GM12878 (cell line): ENCODE data around the gene DOCK2. TPM values are rescaled to one million over a fixed set of nuclear protein-coding genes. Genes with fewer than 3 reads are reported as not detected.

Experiments
- ATAC-seq: fragments of 200-7000 bp; cut with Tn5 transposase; 3 replicates; pipeline ENCODE4 v1.9.1; 2020; ENCODE audit warnings: mild to moderate bottlenecking, moderate library complexity
- BruUV-seq: library from RNA; stranded (reverse); fragments of 400-500 nt; replicated peaks from 2 replicates; lab custom pipeline; 2021; lab: Mats Ljungman, UMichigan
- CTCF ChIA-PET: fragments of 300-600 bp; sonication (Branson Sonifier 250); formaldehyde crosslinking; extraction: SDS; loops from one replicate; lab custom pipeline; 2021; ENCODE audit warnings: inconsistent platforms; lab: Yijun Ruan, JAX
- POLR2A ChIA-PET: fragments of 350-600 bp; formaldehyde crosslinking; extraction: SDS; loops from one replicate; lab custom pipeline; 2021; ENCODE audit warnings: inconsistent platforms; lab: Charles Lee
- RAD21 ChIA-PET: fragments of 300-600 bp; sonication (Branson Sonifier 250); formaldehyde crosslinking; loops from one replicate; lab custom pipeline; 2023; ENCODE audit warnings: antibody characterized with exemption; ENCODE audit not compliant: unreplicated experiment; lab: Charles Lee
- SMC1A ChIA-PET: fragments of 300-600 bp; sonication (Branson Sonifier 250); formaldehyde crosslinking; loops from one replicate; lab custom pipeline; 2023; ENCODE audit not compliant: unreplicated experiment, uncharacterized antibody; lab: Charles Lee
- DNase-seq: peaks from one replicate; pipeline ENCODE4 v3.0.0-alpha.2; 2011; ENCODE audit warnings: low read depth, low spot score
- FAIRE-seq: peaks from 3 replicates; lab custom pipeline; 2011; peaks lifted over from hg19 to GRCh38; lab: Jason Lieb, UNC
- H2AFZ ChIP-seq: 2 replicates; pipeline ENCODE4 v1.6.0; 2011; ENCODE audit warnings: low read depth, low read length, control low read depth; ENCODE audit not compliant: control insufficient read depth
- H3K27ac ChIP-seq: 2 replicates; pipeline ENCODE4 v1.5.1; 2011; ENCODE audit warnings: control low read depth; ENCODE audit not compliant: control insufficient read depth, insufficient read depth
- H3K27me3 ChIP-seq, 2 experiments: replicated peaks in 1 of 2; 2 replicates each; pipeline versions ENCODE4 v1.6.0 to v1.6.1; 2011; ENCODE audit warnings: low read length in 1 of 2; ENCODE audit not compliant: control insufficient read depth in 2 of 2, insufficient read depth in 2 of 2
- H3K36me3 ChIP-seq, 2 experiments: 2 replicates each; pipeline ENCODE4 v1.5.1; 2011; ENCODE audit warnings: low read length in 1 of 2; ENCODE audit not compliant: control insufficient read depth in 2 of 2, insufficient read depth in 2 of 2
- H3K4me1 ChIP-seq: 2 replicates; pipeline ENCODE4 v1.6.1; 2011; ENCODE audit warnings: mild to moderate bottlenecking, low read length, moderate library complexity, mixed read lengths; ENCODE audit not compliant: control insufficient read depth, insufficient read depth
- H3K4me2 ChIP-seq: 2 replicates; pipeline ENCODE4 v1.6.0; 2011; ENCODE audit warnings: control low read depth; ENCODE audit not compliant: control insufficient read depth, insufficient read depth
- H3K4me3 ChIP-seq: fragments of 200-600 bp; sonication (generic); 2 replicates; pipeline ENCODE4 v1.5.1; 2016
- H3K79me2 ChIP-seq: 2 replicates; pipeline ENCODE4 v1.6.0; 2011; ENCODE audit warnings: low read length; ENCODE audit not compliant: control insufficient read depth, insufficient read depth
- H3K9ac ChIP-seq: 2 replicates; pipeline ENCODE4 v1.8.0; 2011; ENCODE audit warnings: low read length, control low read depth, mixed read lengths; ENCODE audit not compliant: control insufficient read depth, insufficient read depth
- H3K9me3 ChIP-seq: replicated peaks from 3 replicates; pipeline ENCODE4 v1.5.1; 2011; ENCODE audit warnings: mild to moderate bottlenecking, low read length; ENCODE audit not compliant: control insufficient read depth, insufficient read depth
- H4K20me1 ChIP-seq: 2 replicates; pipeline ENCODE4 v1.6.0; 2011; ENCODE audit not compliant: control insufficient read depth, insufficient read depth
- CBFB ChIP-seq: IDR thresholded peaks from 2 replicates; pipeline ENCODE4 v1.6.1; 2016; ENCODE audit warnings: antibody characterized with exemption, low read depth
- CUX1 ChIP-seq: IDR thresholded peaks from 2 replicates; pipeline ENCODE4 v1.6.1; 2012; ENCODE audit warnings: improper control_type of control experiment, low read depth, low read length; ENCODE audit not compliant: insufficient replicate concordance
- IKZF1 ChIP-seq: fragments of 450-650 bp; conservative IDR thresholded peaks from 2 replicates; pipeline ENCODE4 v1.6.1; 2017; ENCODE audit warnings: antibody characterized with exemption, mild to moderate bottlenecking
- KDM1A ChIP-seq: fragments of 200-600 bp; sonication (generic); IDR thresholded peaks from 2 replicates; pipeline ENCODE4 v1.6.1; 2016; ENCODE audit warnings: borderline replicate concordance
- MAX ChIP-seq: IDR thresholded peaks from 2 replicates; pipeline ENCODE4 v1.6.1; 2012; ENCODE audit warnings: low read depth, low read length, improper control_type of control experiment
- PRDM15 ChIP-seq: fragments of 450-650 bp; formaldehyde crosslinking; IDR thresholded peaks from 2 replicates; pipeline ENCODE4 v1.4.0; 2020; ENCODE audit warnings: mild to moderate bottlenecking, moderate library complexity
- SKIL ChIP-seq: fragments of 450-650 bp; IDR thresholded peaks from 2 replicates; pipeline ENCODE4 v1.6.1; 2017; ENCODE audit warnings: mild to moderate bottlenecking, low read depth, inconsistent platforms; ENCODE audit not compliant: poor library complexity, severe bottlenecking
- WGBS: methylation state at CpG from one replicate; pipeline ENCODE4 v1.1.6; 2016; ENCODE audit warnings: low lambda C conversion rate; ENCODE audit not compliant: insufficient replicate concordance, insufficient coverage; ENCODE audit errors: missing lambda C conversion rate; 5-methylcytosine and 5-hydroxymethylcytosine counted together
- in situ Hi-C: fragments of 300-500 bp; cut with MboI; formaldehyde crosslinking; loops from 9 replicates; pipeline ENCODE4 v1.14.3; 2018; ENCODE audit warnings: mixed read lengths
- intact Hi-C: fragments of 100-400 bp; cut with micrococcal nuclease; formaldehyde crosslinking; loops from one replicate; pipeline ENCODE4 v1.14.2; 2022; ENCODE audit not compliant: unreplicated experiment
- polyA plus RNA-seq, 11 experiments: library from polyadenylated mRNA; depleted of rRNA in 4 of 11; unstranded in 6 of 11; stranded (reverse) in 5 of 11; fragments of >200 nt; fragmentation: Nextera tagmentation in 4 of 11; fragmentation: Illumina TruSeq in 1 of 11; extraction: Ambion mirVana in 4 of 11; extraction: Trizol in 1 of 11; gene quantifications; 1 replicate in 1 of 11; 2 replicates in 10 of 11; pipeline versions ENCODE4 v1.2.1 to v1.2.3, GENCODE V29; 2011 to 2016; ENCODE audit warnings: inconsistent platforms in 2 of 11, missing spikeins in 2 of 11, low read depth in 1 of 11
- total RNA-seq, 4 experiments: library from RNA; depleted of rRNA in 3 of 4; stranded (reverse); fragments of >200 nt in 3 of 4; fragmentation: Illumina TruSeq in 1 of 4; extraction: Trizol in 1 of 4; gene quantifications; 2 replicates each; pipeline versions ENCODE4 v1.2.1 to v1.2.3, GENCODE V29; 2013 to 2021

DOCK2 gene
- total and polyA plus RNA-seq, 10 of the 15 experiments (the other 5 are each of a cell fraction or from before 2014, with no cell fraction given), result 34.2 to 192 (median 118) TPM

- no peak overlapping the region for H3K27ac ChIP-seq
- H2AFZ ChIP-seq, result no peak overlapping the region
- no peaks in the 10 kb centered on the region for H3K9me3 ChIP-seq
- peaks cover 29% of the 10 kb centered on the region for H3K4me1 ChIP-seq
- 97% methylated on average over 6 of the region's 6 CpGs for WGBS
- CTCF ChIA-PET, result interaction anchor here (0.8 to 3.5 kb wide), 6 partner anchors 8 to 23 kb away, joined by 3 to 40 read pairs (median 4); no protein-coding TSS in a partner anchor
- no TSS peak for BruUV-seq
- H4K20me1 ChIP-seq, result 0 out of 2 replicates have a peak, but pooled peaks cover 2% of the 10 kb centered on the region
- H3K79me2 ChIP-seq, result no peaks in the 10 kb centered on the region; the same call in 1 of the 2 replicates
- SMC1A ChIA-PET, result interaction anchor here (0.8 to 16.5 kb wide), 8 partner anchors 8 to 58 kb away, joined by 3 to 368 read pairs (median 14); no protein-coding TSS in a partner anchor
- FAIRE-seq (no peak), DNase-seq (no peak), ATAC-seq (no peak)
- peaks cover 0 to 20% of the 10 kb centered on the region in 2 experiments for H3K36me3 ChIP-seq
- in situ Hi-C loops, result no loop called here
- intact Hi-C loops, result no loop called here
- no peak overlapping the region for H3K4me3 ChIP-seq
- H3K9ac ChIP-seq, result no peak overlapping the region
- no peaks in the 10 kb centered on the region for H3K27me3 ChIP-seq
- POLR2A ChIA-PET, result interaction anchor here (0.7 to 3.9 kb wide), 4 partner anchors 16 to 57 kb away, joined by 3 to 47 read pairs (median 10); no protein-coding TSS in a partner anchor
- no peak overlapping the region for H3K4me2 ChIP-seq
- RAD21 ChIA-PET, result interaction anchor here (0.7 to 4.5 kb wide), 4 partner anchors 17 to 65 kb away, joined by 3 to 130 read pairs (median 3); no protein-coding TSS in a partner anchor
- TF ChIP-seq SKIL (no peak), CBFB (no peak), IKZF1 (no peak), KDM1A (no peak), CUX1 (no peak), PRDM15 (CRISPR knock-in tag) (no peak), MAX (no peak)
Observed at GRCh38 chr5:169781420-169782345, 144.6 kb downstream of the DOCK2 start.
